GM10847 (cell line): Measurements from ENCODE around the gene OTUB2.

Source experiments
- POLR2A ChIP-seq: IDR thresholded peaks from 2 replicates; pipeline ENCODE4 v1.6.1; 2011; ENCODE audit not compliant: insufficient read length; ENCODE audit errors: extremely low read depth

The OTUB2 gene

DNA sequence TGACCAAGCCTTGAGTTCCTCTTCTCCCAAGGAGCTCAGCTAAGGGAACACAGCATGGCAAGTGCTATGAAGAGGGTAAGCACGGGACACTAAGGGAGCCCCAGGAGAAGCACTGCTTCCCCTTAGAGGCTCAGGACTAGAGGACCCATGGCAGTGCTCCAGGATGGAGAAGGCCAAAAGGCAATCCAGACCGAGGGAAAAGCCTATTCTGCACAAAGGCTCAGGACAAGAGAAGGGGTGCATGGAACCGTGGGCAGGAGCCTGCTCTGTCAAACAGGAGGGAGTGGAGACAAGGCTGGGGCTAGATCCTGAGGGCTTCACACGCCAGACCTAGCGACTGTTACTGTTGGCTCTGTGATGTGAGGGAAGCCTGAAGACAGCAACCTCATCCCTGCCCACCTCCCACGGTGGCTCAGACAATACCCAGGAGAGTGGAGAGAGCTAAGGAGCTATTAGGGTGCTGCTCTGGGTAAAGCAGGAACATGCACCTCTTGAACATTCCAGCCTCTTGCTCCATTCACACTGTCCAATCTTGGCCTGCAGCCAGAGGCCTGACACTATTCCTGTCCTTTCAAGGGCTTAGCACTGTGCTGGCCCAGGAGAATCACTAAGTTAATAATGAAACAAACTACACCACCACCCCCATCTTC, 24.2 kb downstream of the OTUB2 start:
- no peak for TF ChIP-seq POLR2A

DNA sequence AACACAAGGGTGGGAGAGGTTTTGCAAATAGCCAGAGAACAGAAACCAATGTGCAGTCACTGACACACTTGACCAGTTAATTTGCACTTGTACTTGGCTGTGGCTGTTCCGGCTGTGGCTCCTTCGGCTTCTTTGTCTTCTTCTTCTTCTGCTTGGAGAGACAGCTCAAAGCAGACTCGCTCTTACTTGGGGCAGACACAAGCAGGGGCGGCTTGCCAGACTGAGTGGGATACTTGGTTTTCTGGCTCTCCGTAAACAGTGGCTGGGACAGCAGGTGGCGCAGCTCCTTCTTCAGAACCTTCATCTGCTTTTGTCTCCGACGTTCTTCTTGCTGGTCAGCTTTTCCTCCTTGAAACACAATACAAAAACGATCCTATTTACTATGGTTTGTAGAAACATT, 25.0 kb downstream of the OTUB2 start:
- no peak for TF ChIP-seq POLR2A

DNA sequence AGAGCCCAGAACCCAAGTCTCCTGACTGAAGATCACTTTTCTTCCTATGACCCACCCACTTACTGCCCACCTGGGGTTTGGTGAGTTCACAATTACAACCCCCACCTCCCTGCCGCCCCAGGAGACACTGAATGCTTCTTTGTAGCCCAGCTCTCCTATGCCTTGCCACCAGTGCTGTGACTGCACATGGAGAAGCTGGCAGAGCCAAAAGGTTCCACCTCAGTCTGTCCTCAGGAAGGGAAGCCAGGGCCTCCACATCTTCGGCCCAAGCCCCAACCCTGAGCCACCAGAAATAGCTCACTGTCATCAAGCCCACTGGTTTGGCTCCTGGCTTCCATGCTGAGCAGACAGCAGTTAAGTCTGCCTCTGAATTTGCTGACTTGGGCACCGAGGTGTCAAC, 25.6 kb downstream of the OTUB2 start:
- no peak for TF ChIP-seq POLR2A

DNA sequence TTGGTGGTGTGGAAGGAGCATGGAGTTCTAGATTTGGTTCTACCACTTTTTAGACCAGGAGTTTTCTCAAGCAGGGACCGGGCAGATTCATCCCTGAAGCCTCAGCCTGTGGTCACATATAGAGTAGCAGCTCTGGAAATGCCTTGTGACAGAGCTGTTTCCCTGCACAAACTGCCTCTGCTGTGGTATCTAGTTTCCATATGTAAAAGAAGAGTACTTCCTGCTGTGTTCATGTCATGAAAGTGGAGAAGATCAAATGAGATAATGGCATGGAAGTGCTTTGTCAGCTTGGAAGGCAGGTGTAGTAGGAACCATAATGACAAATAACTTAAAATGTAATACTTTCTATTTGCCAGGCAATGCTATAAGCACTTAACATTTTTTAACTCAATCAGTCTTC, 26.1 kb downstream of the OTUB2 start:
- TF ChIP-seq POLR2A: no peak

DNA sequence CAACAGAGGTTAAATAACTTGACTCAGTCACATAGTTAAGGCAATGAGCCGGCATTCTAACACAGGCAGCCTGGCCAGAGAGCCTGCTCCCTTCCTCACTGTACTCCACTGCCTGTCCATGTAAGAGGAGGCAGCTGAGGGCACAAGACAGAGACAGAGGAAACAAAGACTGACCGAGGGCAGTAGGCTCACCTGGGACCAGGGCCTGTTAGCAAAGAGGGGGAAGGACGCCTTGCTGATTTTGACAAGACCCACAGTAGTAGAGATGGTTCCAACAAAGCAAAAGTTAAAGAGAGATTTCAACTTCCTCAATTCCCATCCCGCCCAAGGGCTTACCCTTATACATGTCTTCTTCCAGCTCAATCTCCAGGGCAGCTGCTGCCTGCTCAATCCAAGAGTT, 26.5 kb downstream of the OTUB2 start:
- no peak for TF ChIP-seq POLR2A

DNA sequence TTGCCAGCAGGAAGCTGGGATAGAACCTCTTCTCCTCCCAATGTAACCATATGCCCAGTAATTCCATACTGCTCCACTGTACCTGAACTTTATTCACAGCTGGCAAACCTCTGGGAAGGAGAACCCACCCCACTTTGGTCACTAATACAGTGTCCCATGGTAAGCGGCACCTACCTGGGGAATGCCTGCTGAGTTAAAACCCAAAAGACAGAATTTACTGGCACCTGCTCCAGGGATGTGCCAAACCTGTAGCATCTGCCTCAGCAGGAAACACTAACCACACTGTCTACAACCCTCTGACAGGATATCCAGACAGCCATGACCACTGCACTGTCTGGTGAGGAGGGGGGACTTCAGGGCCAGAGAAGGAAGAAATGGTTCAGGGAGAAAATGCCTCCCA, 28.3 kb downstream of the OTUB2 start:
- TF ChIP-seq POLR2A: no peak

DNA sequence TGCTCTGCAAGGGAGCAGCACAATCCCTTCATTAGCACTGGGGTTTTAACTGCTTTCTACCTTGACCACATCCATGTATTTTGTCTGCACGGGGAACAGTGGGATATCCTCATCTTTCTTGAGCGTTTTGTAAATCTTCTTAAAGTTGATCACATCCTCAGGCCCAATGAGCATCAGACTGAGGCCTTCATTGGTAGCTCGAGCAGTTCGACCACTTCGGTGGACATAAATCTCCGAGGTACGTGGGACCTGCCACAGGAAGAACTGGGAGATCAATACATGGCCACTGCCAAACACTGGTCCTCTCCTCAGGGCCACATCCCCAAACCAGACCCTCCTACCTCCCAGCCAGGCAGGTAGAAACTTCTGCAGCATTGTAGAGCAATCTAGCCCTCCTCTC, 28.8 kb downstream of the OTUB2 start:
- TF ChIP-seq POLR2A: no peak

DNA sequence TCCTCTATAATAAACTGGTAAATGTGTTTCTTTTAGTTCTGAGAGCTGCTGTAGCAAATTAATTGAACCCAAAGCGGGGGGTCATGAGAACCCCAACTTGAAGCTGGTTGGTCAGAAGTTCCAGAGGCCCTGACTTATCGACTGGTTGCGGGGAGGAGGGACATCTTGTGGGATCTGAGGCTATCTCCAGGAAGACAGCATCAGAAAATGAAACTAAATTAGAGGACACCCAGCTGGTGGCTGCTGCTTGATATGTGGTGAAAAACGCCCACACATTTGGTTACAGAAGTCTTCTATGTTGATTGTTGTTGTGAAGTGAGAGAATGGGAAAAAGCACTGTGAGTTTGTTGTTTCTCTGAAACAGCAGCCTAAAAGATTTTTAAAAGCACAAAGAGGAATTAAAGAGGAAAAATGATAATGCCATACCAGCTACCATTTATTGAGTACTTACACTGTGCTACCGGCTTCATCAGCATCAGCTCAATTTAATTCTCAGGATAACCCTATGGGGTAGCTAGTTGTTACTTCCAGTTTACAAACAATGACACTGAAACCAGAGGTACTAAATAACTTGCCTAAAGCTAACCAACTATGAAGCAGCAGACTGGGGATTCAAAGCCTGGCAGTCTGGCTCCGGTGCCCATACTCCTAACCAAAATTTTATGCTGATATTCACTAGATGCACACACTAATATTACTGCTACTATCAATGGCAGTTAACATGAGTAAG, 30.6 kb downstream of the OTUB2 start:
- no peak for TF ChIP-seq POLR2A

DNA sequence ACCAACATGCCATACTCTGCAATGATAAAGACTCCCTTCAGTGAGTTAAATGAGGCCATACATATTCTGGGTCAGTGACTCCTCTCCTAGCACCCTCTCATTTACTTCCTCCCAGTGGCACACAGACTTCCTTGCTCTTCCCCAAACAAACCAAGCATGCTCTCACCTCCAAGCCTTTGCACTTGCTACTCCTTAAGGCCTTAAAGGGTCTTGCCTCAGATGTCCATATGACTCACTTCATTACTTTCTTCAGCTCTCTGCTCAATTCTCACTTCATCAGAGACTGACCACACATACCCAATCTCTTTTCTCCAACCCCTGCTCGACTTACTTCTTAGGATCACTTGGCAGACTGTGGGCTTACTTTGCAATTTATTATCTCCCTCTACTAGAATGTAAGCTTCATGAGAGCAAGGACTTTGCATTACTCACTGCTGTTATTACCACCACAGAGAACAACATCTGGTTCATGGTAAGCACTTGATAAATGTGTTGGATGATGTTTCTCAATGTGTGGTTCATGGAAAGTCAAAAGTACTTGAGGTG, 32.1 kb downstream of the OTUB2 start:
- TF ChIP-seq POLR2A: no peak

DNA sequence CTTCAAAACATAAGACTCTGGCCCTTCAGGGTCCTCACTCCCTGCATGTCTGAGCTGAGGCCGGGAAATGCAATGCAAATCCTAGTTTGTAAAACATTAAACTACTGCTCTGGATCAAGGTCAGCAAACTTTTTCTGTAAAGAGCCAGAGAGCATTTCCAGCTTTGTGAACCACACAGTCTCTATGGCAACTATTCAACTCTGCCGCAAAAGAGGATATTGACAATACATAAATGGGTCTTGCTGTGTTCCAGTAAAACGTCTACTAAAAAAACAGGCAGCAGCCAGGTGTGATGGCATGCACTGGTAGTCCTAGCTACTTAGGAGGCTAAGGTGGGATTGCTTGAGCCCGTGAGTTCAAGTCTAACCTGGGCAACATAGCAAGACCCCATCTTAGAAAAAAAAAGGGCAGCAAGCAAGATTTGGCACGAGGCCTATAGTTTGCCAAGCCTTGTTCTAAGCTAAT, 32.6 kb downstream of the OTUB2 start:
- no peak for TF ChIP-seq POLR2A

DNA sequence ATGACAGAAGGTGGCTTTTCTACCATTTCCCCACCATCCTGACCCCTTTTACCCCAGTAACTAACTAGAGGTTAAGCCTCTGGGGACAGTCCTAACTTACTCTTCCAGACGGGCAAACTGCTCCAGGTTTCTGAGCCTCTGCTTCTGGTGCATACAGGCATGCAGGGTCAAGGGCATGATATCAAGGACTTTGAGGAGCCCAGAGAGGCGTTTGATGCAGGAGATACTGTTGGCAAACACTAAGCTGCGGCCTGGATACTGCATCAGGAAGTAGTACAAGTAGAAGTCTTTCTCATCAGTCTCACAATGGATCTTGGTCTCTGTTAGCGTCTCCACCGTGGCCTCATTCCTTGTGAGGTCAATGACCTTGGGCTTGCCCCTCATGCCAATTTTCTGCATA, 33.9 kb downstream of the OTUB2 start:
- TF ChIP-seq POLR2A: no peak

DNA sequence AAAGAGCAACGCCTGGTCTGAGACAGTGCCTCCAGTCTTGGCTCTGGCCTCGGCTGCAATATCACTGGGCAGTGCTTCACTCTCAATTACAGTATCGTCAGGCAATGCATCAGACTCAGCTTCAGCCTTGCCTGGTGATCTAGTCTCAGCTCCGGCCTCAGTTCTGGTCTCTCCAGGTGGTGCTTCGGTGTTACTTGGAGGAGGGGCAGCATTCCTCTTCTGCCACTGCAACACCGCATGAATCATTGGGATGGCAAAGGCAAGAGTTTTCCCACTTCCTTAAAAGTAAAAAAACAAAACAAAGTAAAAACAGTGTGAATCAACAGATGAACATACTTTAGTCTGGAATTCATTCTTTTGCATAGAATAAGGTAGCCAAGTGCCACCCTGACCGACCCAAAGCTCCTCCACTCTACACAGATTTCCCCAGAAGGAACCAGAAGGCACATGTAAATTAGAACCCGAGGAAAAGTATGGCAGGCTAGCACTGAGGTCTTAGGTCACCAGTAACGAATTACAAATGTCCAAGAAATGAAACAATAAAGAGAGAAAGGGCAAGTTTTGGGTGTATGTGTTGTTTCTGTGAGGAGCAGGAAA, 36.3 kb downstream of the OTUB2 start:
- no peak for TF ChIP-seq POLR2A

DNA sequence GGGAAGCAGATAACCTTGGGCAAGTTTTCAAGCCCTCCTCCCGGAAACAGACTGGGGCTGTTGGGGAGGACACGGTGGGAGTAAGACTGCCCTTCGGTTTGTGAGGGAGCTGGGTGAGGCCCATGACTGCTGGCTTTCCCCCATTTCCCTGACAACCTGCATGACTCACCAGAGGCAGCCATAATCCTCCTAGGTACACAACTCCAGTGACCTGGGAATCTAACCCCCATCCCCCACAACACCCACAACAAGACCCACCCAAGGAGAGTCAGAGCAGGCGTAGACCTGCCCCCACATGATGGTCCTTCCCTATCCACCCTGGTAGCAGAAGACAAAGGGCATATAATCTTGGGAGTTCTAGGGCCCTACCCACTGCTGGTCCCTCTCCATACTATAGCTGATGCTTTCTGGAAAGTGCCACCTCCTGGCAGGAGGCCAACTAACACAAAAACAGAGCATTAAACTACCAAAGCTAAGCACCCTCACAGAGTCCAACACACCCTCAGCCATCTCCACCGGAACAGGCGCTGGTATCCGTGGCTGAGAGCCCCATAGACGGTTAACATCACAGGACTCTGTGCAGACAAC, 40.0 kb downstream of the OTUB2 start:
- no peak for TF ChIP-seq POLR2A

DNA sequence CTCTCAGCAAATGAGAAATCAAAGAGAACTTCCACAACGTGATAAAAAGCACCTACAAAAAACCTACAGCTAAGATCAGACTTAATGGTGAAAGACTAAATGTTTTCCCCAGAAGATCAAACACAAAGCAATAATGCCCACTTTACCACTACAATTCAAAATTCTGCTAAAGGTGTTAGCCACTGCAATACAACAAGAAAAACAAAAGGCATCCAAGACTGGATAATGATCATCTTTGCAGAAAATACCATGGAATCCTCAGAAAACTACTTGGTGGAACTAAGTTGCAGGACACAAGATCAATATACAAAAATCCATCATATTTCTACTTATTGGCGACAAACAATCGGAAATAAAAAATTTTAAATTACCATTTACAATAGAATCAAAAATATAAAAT, 48.4 kb downstream of the OTUB2 start:
- no peak for TF ChIP-seq POLR2A

DNA sequence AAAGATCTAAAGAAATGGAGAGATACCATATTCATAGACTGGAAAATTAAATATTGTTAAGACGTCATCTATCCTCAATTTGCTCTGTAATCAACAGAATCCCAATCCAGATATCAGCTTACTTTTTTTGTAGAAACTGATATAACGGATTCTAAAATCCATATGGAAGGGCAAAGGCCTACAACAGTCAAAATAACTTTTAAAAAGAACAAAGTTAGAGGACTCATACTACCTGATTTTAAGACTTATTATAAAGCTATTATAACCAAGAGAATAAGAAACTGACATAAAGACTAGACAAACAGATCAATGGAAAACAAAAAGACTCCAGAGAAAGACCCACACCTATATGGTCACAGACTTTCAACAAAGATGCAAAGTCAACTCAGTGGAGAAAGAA, 48.9 kb downstream of the OTUB2 start:
- no peak for TF ChIP-seq POLR2A
